Progenitor cell of endocrine pancreas (in vitro differentiated cells): ENCODE data around the gene STK31. TPM values are rescaled to one million over a fixed set of nuclear protein-coding genes. Genes with fewer than 3 reads are reported as not detected.

Experiments used
- DNase-seq: peaks from one replicate; pipeline ENCODE4 v3.0.0; 2021; ENCODE audit warnings: low spot score; ENCODE audit not compliant: unreplicated experiment
- H3K27ac Mint-ChIP-seq: 2 replicates; pipeline ENCODE4 v1.8.0; 2021; ENCODE audit warnings: mild to moderate bottlenecking, moderate library complexity, mixed read lengths
- H3K27me3 Mint-ChIP-seq: 2 replicates; pipeline ENCODE4 v1.8.0; 2021; ENCODE audit warnings: mixed read lengths
- H3K36me3 Mint-ChIP-seq: 2 replicates; pipeline ENCODE4 v1.8.0; 2022; ENCODE audit warnings: mixed read lengths; ENCODE audit not compliant: insufficient read depth
- H3K4me1 Mint-ChIP-seq: 2 replicates; pipeline ENCODE4 v1.8.0; 2021; ENCODE audit warnings: low read depth, mixed read lengths
- H3K4me3 Mint-ChIP-seq: 2 replicates; pipeline ENCODE4 v1.8.0; 2021; ENCODE audit warnings: low read depth, mild to moderate bottlenecking, moderate library complexity, mixed read lengths
- H3K9me3 Mint-ChIP-seq: 2 replicates; pipeline ENCODE4 v1.8.0; 2021; ENCODE audit warnings: low read depth, mixed read lengths
- CTCF ChIP-seq: fragments of 200-600 bp; sonication (generic); IDR thresholded peaks from one replicate; pipeline ENCODE4 v1.5.0; 2021; ENCODE audit warnings: antibody characterized with exemption, mild to moderate bottlenecking; ENCODE audit not compliant: unreplicated experiment
- total RNA-seq: library from RNA; stranded (reverse); gene quantifications from 2 replicates; pipeline ENCODE4 v1.2.1, GENCODE V29; 2021

Gene STK31
- total RNA-seq, 1 donor from 2014 or later = 1.3 TPM

GRCh38 chr7:23685731-23686130 lies 24.3 kb upstream of the STK31 start:
- Mint-ChIP-seq H3K4me1 (peaks cover 21% of the 10 kb centered on the region), H3K9me3 (no peaks in the 10 kb centered on the region)

GRCh38 chr7:23687011-23687410 lies 23.0 kb upstream of the STK31 start:
- Mint-ChIP-seq H3K27me3 (no peaks in the 10 kb centered on the region), H3K36me3 (peaks cover 19% of the 10 kb centered on the region), H3K9me3 (no peaks in the 10 kb centered on the region), H3K4me1 (peaks cover 19% of the 10 kb centered on the region), H3K27ac (peak overlapping the region; percentile 59), H3K4me3 (no peak overlapping the region)
- DNase-seq = no peak
- no peak for TF ChIP-seq CTCF

More at GRCh38 chr7:23685731-23686130, 24.3 kb upstream of the STK31 start:
- Mint-ChIP-seq H3K36me3 (peaks cover 13% of the 10 kb centered on the region), H3K4me3 (peak overlapping the region; percentile 19), H3K27ac (peak overlapping the region; percentile 91), H3K27me3 (no peaks in the 10 kb centered on the region)
- TF ChIP-seq CTCF = no peak
- DNase-seq = no peak

GRCh38 chr7:23689165-23689564 lies 20.9 kb upstream of the STK31 start:
- Mint-ChIP-seq H3K36me3 (peaks cover 30% of the 10 kb centered on the region), H3K9me3 (no peaks in the 10 kb centered on the region), H3K27me3 (no peaks in the 10 kb centered on the region), H3K4me1 (peaks cover 13% of the 10 kb centered on the region), H3K4me3 (no peak overlapping the region), H3K27ac (no peak overlapping the region)
- DNase-seq = no peak
- no peak for TF ChIP-seq CTCF

- Mint-ChIP-seq H3K27ac (peak overlapping the region; percentile 54), H3K9me3 (no peaks in the 10 kb centered on the region), H3K4me3 (no peak overlapping the region), H3K27me3 (no peaks in the 10 kb centered on the region), H3K4me1 (no peaks in the 10 kb centered on the region), H3K36me3 (peaks cover 32% of the 10 kb centered on the region)
- DNase-seq = no peak
- TF ChIP-seq CTCF = no peak
These were observed 18.7 kb upstream of the STK31 start for GRCh38 chr7:23691320-23691719.

- H3K4me1 Mint-ChIP-seq = no peaks in the 10 kb centered on the region
- no peak for TF ChIP-seq CTCF
- H3K27ac Mint-ChIP-seq = no peak overlapping the region
- H3K36me3 Mint-ChIP-seq = peaks cover 34% of the 10 kb centered on the region
- DNase-seq = no peak
- no peak overlapping the region for H3K4me3 Mint-ChIP-seq
- no peaks in the 10 kb centered on the region for H3K9me3 Mint-ChIP-seq
- H3K27me3 Mint-ChIP-seq = no peaks in the 10 kb centered on the region
These were observed 16.8 kb upstream of the STK31 start for GRCh38 chr7:23693224-23693623.
